Subcutaneous adipose tissue (tissue), 4 donors: ENCODE data around the gene RTN1. TPM values are rescaled to one million over a fixed set of nuclear protein-coding genes. Genes with fewer than 3 reads are reported as not detected.

Experiments used
- CTCF ChIP-seq: fragments of 450-650 bp; IDR thresholded peaks from one replicate; pipeline ENCODE4 v1.5.1; 2016; ENCODE audit warnings: low read depth, mild to moderate bottlenecking, control low read depth, antibody characterized with exemption, moderate library complexity
- total RNA-seq, 4 donors: library from RNA; depleted of rRNA; stranded (reverse); fragments of >200 nt; gene quantifications; one replicate each; pipeline ENCODE4 v1.1.0, GENCODE V29; 2016

The RTN1 gene
- total RNA-seq, 4 donors from 2014 or later = 30.5 to 92.9 (median 49.8) TPM

GRCh38 chr14:59819446-59820088, 51.0 kb downstream of the RTN1 start:
- TF ChIP-seq CTCF = no peak

DNA sequence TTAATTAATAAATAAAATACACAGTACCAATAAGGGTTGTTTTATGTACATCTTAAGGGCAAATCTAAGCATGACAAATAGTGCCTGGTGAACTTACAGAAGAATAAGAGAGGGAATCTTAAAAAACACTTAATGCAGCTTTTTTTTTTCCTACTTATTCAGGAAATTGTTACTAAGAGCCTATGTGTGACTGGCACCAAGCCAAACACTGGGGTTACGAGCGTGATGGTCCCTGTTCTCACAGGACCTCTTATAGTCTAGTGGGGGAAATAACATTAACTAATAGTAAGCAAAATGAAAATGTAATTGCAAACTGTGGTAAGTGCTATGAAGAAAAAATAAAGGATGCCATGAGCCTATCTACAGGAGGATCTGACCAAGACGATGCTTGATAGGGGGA, 53.6 kb downstream of the RTN1 start:
- no peak for TF ChIP-seq CTCF

DNA sequence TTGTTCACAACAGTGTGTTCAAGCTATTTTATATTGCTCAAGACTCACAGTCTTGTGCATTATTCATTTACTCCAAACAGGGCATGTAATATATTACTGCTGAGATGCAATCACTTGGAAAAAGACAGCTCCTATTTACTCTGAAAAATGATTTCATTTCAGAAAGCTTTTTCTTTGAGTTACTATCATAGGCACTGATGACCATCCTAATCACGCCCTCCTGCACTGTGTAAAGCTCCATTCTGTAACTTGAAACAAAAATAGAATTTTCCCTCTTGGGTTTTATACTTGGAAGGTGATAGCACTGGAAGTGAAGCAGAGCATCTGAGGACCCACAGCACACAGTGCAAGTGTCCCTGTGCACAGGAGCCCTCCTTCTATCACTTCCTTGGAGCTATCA, 55.6 kb downstream of the RTN1 start:
- no peak for TF ChIP-seq CTCF

DNA sequence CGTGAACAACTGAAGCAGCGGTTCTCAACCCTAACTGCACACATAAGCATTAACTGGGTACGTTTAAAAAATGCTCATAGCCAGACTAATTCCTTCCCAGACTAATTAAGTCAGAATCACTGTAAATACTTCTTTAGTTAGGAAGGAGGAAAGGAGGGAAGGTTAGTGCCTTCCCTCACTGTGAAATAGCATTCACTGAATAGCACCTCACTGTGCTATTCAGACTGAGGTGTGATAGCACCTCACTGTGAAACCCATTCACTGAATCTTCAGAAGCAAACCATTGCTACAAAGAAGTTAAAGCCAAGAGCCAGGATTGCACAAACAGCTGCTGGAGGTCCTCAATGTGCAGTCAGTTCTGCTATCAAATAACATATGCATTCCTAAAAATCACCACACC, 58.8 kb downstream of the RTN1 start:
- no peak for TF ChIP-seq CTCF

GRCh38 chr14:59811073-59811472, 59.5 kb downstream of the RTN1 start:
- no peak for TF ChIP-seq CTCF

DNA sequence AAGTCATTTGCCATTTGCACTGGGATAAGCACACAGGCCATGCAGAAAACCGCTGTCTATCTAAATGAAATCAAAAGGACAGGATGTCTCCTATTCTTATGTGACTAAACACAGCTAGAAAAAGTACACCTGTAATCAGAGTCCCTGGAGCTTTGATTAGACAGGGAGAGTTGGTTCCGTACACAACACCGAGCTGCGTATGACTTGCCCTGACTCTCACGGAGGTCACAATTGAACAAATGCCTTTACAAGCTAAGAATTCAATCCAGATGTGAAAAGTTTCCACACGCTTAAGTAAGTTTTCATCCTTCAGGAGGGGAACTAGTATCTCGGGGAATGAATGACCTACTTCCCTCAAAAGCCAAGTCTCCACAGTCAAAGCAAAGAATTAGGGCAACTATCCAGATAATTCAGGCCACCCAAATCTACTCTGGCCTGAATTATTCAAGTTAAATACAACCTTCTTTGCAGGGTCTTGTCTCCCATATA, 67.5 kb downstream of the RTN1 start:
- no peak for TF ChIP-seq CTCF

GRCh38 chr14:59788176-59788575, 82.4 kb downstream of the RTN1 start:
- TF ChIP-seq CTCF = no peak
